SJCRH30 (cell line): ENCODE results near the gene ZFAND3. TPM values are rescaled to one million over a fixed set of nuclear protein-coding genes. Genes with fewer than 3 reads are reported as not detected.
A peak's percentile ranks its signal among the peaks of the same experiment; 100 is the strongest.

Experiments
- DNase-seq, 2 experiments: peaks; one replicate each; pipeline ENCODE4 v3.0.0-alpha.2; 2015 to 2020
- H3K27ac ChIP-seq: fragments of 250-450 bp; sonication (Bioruptor Pico); 2 replicates; pipeline ENCODE4 v1.5.1; 2020; ENCODE audit warnings: mild to moderate bottlenecking, moderate library complexity
- H3K27me3 ChIP-seq: fragments of 250-450 bp; sonication (Bioruptor Pico); 2 replicates; pipeline ENCODE4 v1.5.1; 2020; ENCODE audit warnings: mild to moderate bottlenecking, moderate library complexity
- H3K36me3 ChIP-seq: fragments of 250-450 bp; sonication (Bioruptor Pico); 2 replicates; pipeline ENCODE4 v1.5.1; 2020; ENCODE audit warnings: mild to moderate bottlenecking, moderate library complexity
- H3K4me1 ChIP-seq: fragments of 250-450 bp; sonication (Bioruptor Pico); 2 replicates; pipeline ENCODE4 v1.5.1; 2020; ENCODE audit warnings: mild to moderate bottlenecking, moderate library complexity
- H3K4me3 ChIP-seq: fragments of 250-450 bp; sonication (Bioruptor Pico); 2 replicates; pipeline ENCODE4 v1.5.1; 2020; ENCODE audit warnings: mild to moderate bottlenecking, moderate library complexity
- H3K9me3 ChIP-seq: fragments of 250-450 bp; sonication (Bioruptor Pico); replicated peaks from 2 replicates; pipeline ENCODE4 v1.5.1; 2020; ENCODE audit warnings: mild to moderate bottlenecking, moderate library complexity
- total RNA-seq: library from RNA; depleted of rRNA; stranded (reverse); fragments of >200 nt; shearing (Covaris generic); gene quantifications from 2 replicates; pipeline ENCODE4 v1.2.3, GENCODE V29; 2014

The ZFAND3 gene
- total RNA-seq, 1 experiment from 2014 or later = 28.7 TPM

GRCh38 chr6:37787216-37787615 lies 32.3 kb upstream of the ZFAND3 start:
- DNase-seq = no peak
- Histone ChIP-seq H3K4me1 (peaks cover 4% of the 10 kb centered on the region; the same call in 1 of the 2 replicates), H3K9me3 (no peaks in the 10 kb centered on the region), H3K4me3 (no peak overlapping the region), H3K27me3 (no peaks in the 10 kb centered on the region), H3K27ac (no peak overlapping the region), H3K36me3 (no peaks in the 10 kb centered on the region)

DNA sequence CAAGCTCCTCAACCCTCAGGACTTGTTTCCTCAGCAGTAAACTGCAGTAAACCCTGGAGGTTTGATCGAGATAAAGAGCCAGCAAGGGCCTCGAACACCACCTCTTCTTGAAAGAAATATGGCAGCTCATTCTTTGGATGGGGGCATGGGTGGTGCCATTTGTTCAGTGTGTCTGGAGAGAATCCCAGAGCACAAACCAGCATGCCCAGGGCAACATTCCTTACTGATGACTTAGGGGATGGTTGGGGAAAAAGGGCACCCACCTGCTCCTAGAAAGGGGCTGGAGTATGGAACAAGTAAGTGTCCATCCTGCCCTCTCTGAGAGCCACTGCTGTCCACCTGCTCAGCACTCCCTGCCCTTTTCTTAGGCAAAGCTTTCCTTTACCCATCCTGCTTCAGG lies 31.3 kb upstream of the ZFAND3 start:
- no peak overlapping the region for H3K27ac ChIP-seq
- no peaks in the 10 kb centered on the region for H3K9me3 ChIP-seq
- no peak overlapping the region for H3K4me3 ChIP-seq
- H3K4me1 ChIP-seq = peaks cover 4% of the 10 kb centered on the region; the same call in 1 of the 2 replicates
- H3K27me3 ChIP-seq = no peaks in the 10 kb centered on the region
- peak in 1 of 2 experiments; percentile 20 for DNase-seq
- no peaks in the 10 kb centered on the region for H3K36me3 ChIP-seq

DNA sequence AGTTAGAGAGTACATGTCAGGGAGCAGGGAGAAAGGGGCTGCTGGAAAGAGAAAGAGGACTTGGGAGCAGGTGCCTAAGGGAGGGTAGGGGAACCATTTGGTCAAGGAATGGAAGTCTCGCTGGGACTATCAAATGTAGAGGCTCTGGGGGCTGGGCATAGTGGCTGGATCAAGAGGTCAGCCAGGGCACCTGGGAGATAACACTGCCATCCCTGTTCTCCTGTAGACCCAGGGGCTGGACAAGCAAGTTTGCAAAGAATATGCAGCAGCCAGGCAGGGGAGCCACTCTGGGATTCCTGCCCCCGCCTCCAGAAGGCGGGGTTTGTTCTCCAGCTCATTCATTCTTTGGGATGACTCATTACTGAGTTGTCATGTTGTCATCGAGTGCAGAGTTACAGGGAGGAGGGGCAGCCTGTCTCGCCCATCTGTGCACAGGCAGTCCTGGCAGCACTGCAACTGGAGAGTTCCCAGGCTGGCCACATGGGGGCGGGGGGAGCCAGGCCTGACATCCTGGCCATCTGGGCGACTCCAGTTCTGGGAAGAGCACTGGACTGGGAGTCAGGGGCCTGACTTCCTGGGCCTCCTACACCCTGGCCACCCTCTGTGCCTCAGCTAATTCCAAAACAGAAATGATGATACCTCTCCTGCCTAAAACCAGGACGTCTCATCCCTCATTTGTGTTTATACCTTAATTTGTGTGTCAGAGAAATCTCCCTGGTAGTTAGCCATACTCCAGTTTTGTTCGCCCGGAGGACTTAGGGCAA lies 28.2 kb upstream of the ZFAND3 start:
- H3K27me3 ChIP-seq = no peaks in the 10 kb centered on the region
- no peaks in the 10 kb centered on the region for H3K36me3 ChIP-seq
- H3K27ac ChIP-seq = no peak overlapping the region
- peaks cover 4% of the 10 kb centered on the region; the same call in 1 of the 2 replicates for H3K4me1 ChIP-seq
- H3K9me3 ChIP-seq = no peaks in the 10 kb centered on the region
- DNase-seq = peak; percentile 94 to 95
- H3K4me3 ChIP-seq = no peak overlapping the region

- Histone ChIP-seq H3K9me3 (no peaks in the 10 kb centered on the region), H3K27me3 (no peaks in the 10 kb centered on the region), H3K4me1 (peaks cover 4% of the 10 kb centered on the region; the same call in 1 of the 2 replicates), H3K27ac (no peak overlapping the region), H3K36me3 (no peaks in the 10 kb centered on the region), H3K4me3 (no peak overlapping the region)
- no peak for DNase-seq
Measured at GRCh38 chr6:37792457-37793033, 27.0 kb upstream of the ZFAND3 start.

- Histone ChIP-seq H3K9me3 (no peaks in the 10 kb centered on the region), H3K27me3 (no peaks in the 10 kb centered on the region), H3K36me3 (no peaks in the 10 kb centered on the region), H3K4me1 (peaks cover 4% of the 10 kb centered on the region; the same call in 1 of the 2 replicates), H3K4me3 (no peak overlapping the region), H3K27ac (no peak overlapping the region)
- DNase-seq = no peak
Measured at GRCh38 chr6:37793067-37793466, 26.5 kb upstream of the ZFAND3 start.

GRCh38 chr6:37794825-37795224 lies 24.7 kb upstream of the ZFAND3 start:
- no peak overlapping the region for H3K27ac ChIP-seq
- H3K4me3 ChIP-seq = no peak overlapping the region
- no peaks in the 10 kb centered on the region for H3K27me3 ChIP-seq
- DNase-seq = no peak
- no peaks in the 10 kb centered on the region for H3K36me3 ChIP-seq
- no peaks in the 10 kb centered on the region; the same call in 1 of the 2 replicates for H3K4me1 ChIP-seq
- no peaks in the 10 kb centered on the region for H3K9me3 ChIP-seq

- H3K4me1 ChIP-seq = no peaks in the 10 kb centered on the region
- no peak for DNase-seq
- no peaks in the 10 kb centered on the region for H3K9me3 ChIP-seq
- no peaks in the 10 kb centered on the region for H3K27me3 ChIP-seq
- no peak overlapping the region for H3K4me3 ChIP-seq
- no peaks in the 10 kb centered on the region for H3K36me3 ChIP-seq
- H3K27ac ChIP-seq = no peak overlapping the region
Measured at GRCh38 chr6:37798436-37799262, 20.9 kb upstream of the ZFAND3 start.

DNA sequence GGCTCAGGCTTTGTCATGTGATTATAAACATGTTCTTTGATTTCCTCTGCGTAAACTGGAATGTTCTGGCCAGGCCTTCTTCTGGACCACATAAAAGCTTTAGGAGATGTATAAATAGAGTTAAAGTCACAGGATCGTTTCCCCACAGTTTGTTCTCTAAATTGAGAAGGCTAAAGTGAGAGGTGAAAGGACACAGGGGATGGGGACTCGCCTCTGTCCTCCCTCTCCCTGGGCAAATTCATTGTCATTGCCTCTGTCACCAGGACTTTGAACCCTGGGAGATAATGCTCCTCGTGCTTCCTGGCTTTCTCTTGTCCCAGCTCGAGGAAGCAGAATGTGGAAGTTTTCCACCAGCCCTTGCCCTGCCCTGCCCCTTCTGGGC lies 20.3 kb upstream of the ZFAND3 start:
- Histone ChIP-seq H3K36me3 (no peaks in the 10 kb centered on the region), H3K9me3 (no peaks in the 10 kb centered on the region), H3K4me3 (no peak overlapping the region), H3K27me3 (no peaks in the 10 kb centered on the region), H3K4me1 (no peaks in the 10 kb centered on the region), H3K27ac (no peak overlapping the region)
- no peak for DNase-seq

DNA sequence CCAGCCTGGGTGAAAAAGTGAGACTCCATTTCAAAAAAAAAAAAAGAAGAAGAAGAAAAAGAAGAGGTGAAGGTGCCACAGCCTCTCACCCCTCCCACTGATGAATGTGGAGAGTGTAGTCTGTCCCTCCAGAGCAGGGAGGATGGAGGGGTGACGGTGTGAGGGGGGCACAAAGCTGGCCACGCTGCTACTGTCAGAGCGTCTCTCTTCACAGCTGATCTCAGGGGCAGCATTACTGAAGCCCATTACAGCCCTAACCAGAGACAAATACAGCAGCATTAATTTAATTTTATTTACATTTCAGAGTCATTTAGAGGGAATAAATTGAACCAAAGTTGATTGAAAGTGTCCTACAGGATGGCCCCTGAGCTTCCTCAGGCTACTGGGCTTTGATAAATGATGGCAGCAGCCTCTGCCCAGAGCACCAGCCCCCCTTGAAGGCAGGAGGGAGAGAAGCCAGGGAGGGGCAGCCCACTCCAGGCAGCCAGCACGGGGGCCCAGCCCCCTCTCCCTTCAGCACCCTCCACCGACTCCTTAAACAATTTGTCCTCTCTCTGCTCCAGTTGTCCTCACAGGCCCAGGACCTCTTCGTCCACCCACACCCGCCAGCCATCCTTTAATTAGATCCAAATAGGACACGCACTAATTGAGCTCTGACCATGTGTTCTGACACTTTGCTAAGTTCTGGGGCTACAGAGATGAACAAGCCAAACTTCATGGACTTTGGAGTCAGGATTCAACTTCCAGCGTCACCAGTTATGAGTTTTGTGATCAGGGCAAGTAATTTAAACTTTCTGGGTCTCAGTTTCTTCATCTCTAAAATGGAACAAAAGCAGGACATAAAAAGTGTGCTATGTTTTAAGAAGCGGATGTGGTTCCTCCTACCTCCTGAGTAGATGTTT lies 18.6 kb upstream of the ZFAND3 start:
- no peak overlapping the region for H3K27ac ChIP-seq
- H3K9me3 ChIP-seq = no peaks in the 10 kb centered on the region
- no peaks in the 10 kb centered on the region for H3K36me3 ChIP-seq
- H3K4me1 ChIP-seq = no peaks in the 10 kb centered on the region
- no peaks in the 10 kb centered on the region for H3K27me3 ChIP-seq
- DNase-seq = no peak
- no peak overlapping the region for H3K4me3 ChIP-seq

GRCh38 chr6:37801605-37801940 lies 18.0 kb upstream of the ZFAND3 start:
- no peak overlapping the region for H3K27ac ChIP-seq
- no peaks in the 10 kb centered on the region for H3K9me3 ChIP-seq

DNA sequence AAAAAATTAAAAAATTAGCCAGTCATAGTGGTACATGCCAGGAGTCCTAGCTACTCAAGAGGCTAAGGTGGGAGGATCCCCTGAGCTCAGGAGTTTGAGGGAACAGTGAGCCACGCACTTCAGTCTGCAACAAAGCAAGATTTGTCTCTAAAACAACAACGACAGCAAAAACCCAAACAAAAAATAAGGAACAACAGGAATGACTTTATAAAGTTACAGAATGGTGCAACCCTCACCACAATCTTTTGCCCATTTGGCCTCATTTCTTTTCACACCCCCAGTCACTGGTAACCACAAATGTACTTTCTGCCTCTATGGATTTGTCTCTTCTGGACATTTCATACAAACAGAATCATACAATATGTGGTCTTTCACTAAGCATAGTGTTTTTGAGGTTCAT lies 16.7 kb upstream of the ZFAND3 start:
- no peaks in the 10 kb centered on the region for H3K27me3 ChIP-seq
- no peaks in the 10 kb centered on the region for H3K9me3 ChIP-seq
- no peak for DNase-seq

More at GRCh38 chr6:37801605-37801940, 18.0 kb upstream of the ZFAND3 start:
- H3K36me3 ChIP-seq = no peaks in the 10 kb centered on the region
- no peak for DNase-seq
- H3K4me3 ChIP-seq = no peak overlapping the region
- no peaks in the 10 kb centered on the region for H3K4me1 ChIP-seq
- H3K27me3 ChIP-seq = no peaks in the 10 kb centered on the region

GRCh38 chr6:37804586-37804985 lies 14.9 kb upstream of the ZFAND3 start:
- no peak overlapping the region for H3K27ac ChIP-seq
- peaks cover 11% of the 10 kb centered on the region for H3K4me1 ChIP-seq
- no peaks in the 10 kb centered on the region for H3K36me3 ChIP-seq
- no peaks in the 10 kb centered on the region for H3K9me3 ChIP-seq
- DNase-seq = no peak
- no peaks in the 10 kb centered on the region for H3K27me3 ChIP-seq
- no peak overlapping the region for H3K4me3 ChIP-seq

More for the DNA sequence above, 16.7 kb upstream of the ZFAND3 start:
- no peaks in the 10 kb centered on the region for H3K4me1 ChIP-seq
- no peak overlapping the region for H3K4me3 ChIP-seq
- H3K27ac ChIP-seq = no peak overlapping the region
- H3K36me3 ChIP-seq = no peaks in the 10 kb centered on the region

DNA sequence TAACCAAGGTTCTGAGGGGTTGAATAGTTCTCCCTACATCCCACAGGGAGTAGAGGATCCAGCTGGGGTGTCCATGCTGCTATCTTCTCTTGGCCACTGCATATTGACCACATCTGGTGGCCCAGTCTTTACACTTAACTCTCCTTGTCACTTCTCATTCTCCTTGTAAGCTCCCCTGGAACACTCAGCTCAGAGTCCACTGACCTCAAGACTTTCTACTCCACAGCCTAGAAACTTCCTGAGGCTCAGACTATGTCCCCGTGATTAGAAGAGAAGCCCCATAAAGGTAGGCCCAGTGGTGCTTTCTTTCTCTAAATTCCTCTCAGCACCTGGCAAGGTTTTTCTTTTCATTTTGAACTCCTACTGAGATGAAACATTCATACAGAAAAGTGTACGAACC lies 13.3 kb upstream of the ZFAND3 start:
- Histone ChIP-seq H3K36me3 (no peaks in the 10 kb centered on the region), H3K4me1 (peaks cover 11% of the 10 kb centered on the region), H3K27me3 (no peaks in the 10 kb centered on the region), H3K4me3 (no peak overlapping the region), H3K9me3 (no peaks in the 10 kb centered on the region), H3K27ac (no peak overlapping the region)
- no peak for DNase-seq

DNA sequence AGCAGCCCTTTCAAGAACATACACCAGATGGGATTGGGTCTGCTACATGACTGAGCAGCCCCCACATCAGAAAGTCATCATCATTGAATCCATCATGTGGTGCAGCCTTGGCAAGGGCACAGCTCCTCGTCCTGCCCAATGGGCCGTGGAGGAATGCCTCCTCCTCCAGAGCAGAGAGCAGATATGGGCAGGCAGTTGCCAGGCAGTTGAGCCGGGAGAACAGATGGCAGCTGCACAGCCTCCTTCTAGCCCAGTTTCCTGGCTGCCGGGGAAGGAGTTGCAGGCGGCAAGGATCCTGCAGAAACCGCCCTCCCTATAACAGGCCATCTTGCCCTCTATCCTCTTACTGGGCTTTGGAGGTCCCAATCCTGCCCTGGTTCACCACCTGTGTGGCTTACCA lies 11.9 kb upstream of the ZFAND3 start:
- H3K4me1 ChIP-seq = peaks cover 11% of the 10 kb centered on the region
- DNase-seq = peak; percentile 80 to 86
- no peaks in the 10 kb centered on the region for H3K9me3 ChIP-seq
- H3K27me3 ChIP-seq = no peaks in the 10 kb centered on the region
- H3K36me3 ChIP-seq = no peaks in the 10 kb centered on the region
- no peak overlapping the region for H3K27ac ChIP-seq
- H3K4me3 ChIP-seq = peak overlapping the region; percentile 10; the same call in 1 of the 2 replicates
